K562 (cell line): Measurements from ENCODE around the gene CPE. TPM values are rescaled to one million over a fixed set of nuclear protein-coding genes. Genes with fewer than 3 reads are reported as not detected.

ENCODE experiments used
- ATAC-seq: fragments of 200-7000 bp; cut with Tn5 transposase; 3 replicates; pipeline ENCODE4 v1.9.1; 2020; ENCODE audit warnings: moderate library complexity
- BruUV-seq: library from RNA; stranded (reverse); fragments of 400-500 nt; replicated peaks from 2 replicates; lab custom pipeline; 2021; lab: Mats Ljungman, UMichigan
- CTCF ChIA-PET: fragments of 300-600 bp; formaldehyde crosslinking; extraction: SDS; loops from one replicate; lab custom pipeline; 2021; ENCODE audit warnings: low intra/inter-chr PET ratio; lab: Yijun Ruan, JAX
- POLR2A ChIA-PET: fragments of 300-600, 350-650 bp; sonication (Branson Sonifier 250); formaldehyde crosslinking; extraction: SDS; loops from one replicate; lab custom pipeline; 2021; ENCODE audit warnings: antibody characterized with exemption, inconsistent platforms; lab: Yijun Ruan, JAX
- DNase-seq, 4 experiments: peaks; one replicate each; pipeline versions ENCODE4 v3.0.0 to v3.0.0-alpha.2; 2011 to 2018; ENCODE audit warnings: low spot score in 3 of 4, mixed read lengths in 3 of 4; ENCODE audit errors: extremely low read depth in 1 of 4
- FAIRE-seq: peaks from 2 replicates; lab custom pipeline; 2011; peaks lifted over from hg19 to GRCh38; lab: Jason Lieb, UNC
- H2AFZ ChIP-seq: 2 replicates; pipeline ENCODE4 v1.6.0; 2011; ENCODE audit warnings: low read depth, low read length, control low read depth, inconsistent platforms
- H3K27ac ChIP-seq: fragments of 200-600 bp; 3 replicates; pipeline ENCODE4 v1.8.0; 2011; ENCODE audit warnings: low read depth, mild to moderate bottlenecking, control low read depth, inconsistent platforms, low read length, moderate library complexity, mixed read lengths; ENCODE audit errors: extremely low read depth
- H3K27me3 ChIP-seq, 2 experiments: fragments of 300-600 bp in 1 of 2; 2 replicates in 1 of 2; 3 replicates in 1 of 2; pipeline versions ENCODE4 v1.6.0 to v1.8.0; 2011; ENCODE audit warnings: inconsistent platforms in 2 of 2, low read length in 2 of 2, mild to moderate bottlenecking in 1 of 2, mixed read lengths in 1 of 2, moderate library complexity in 1 of 2; ENCODE audit not compliant: control insufficient read depth in 2 of 2, insufficient read depth in 2 of 2
- H3K36me3 ChIP-seq: fragments of 300-600 bp; 3 replicates; pipeline ENCODE4 v1.8.0; 2011; ENCODE audit warnings: mild to moderate bottlenecking, low read length, inconsistent platforms; ENCODE audit not compliant: control insufficient read depth, insufficient read depth
- H3K4me1 ChIP-seq, 2 experiments: fragments of 200-600 bp in 1 of 2; replicated peaks in 1 of 2; 2 replicates in 1 of 2; 3 replicates in 1 of 2; pipeline versions ENCODE4 v1.5.1 to v1.8.0; 2011; ENCODE audit warnings: inconsistent platforms in 2 of 2, low read length in 2 of 2, mild to moderate bottlenecking in 1 of 2, mixed read lengths in 1 of 2, moderate library complexity in 1 of 2; ENCODE audit not compliant: control insufficient read depth in 2 of 2, insufficient read depth in 2 of 2
- H3K4me2 ChIP-seq: 2 replicates; pipeline ENCODE4 v1.6.1; 2011; ENCODE audit warnings: low read length, control low read depth, inconsistent platforms, mixed read lengths; ENCODE audit not compliant: insufficient read depth
- H3K4me3 ChIP-seq: fragments of 200-600 bp; sonication (generic), shearing (Covaris generic); 2 replicates; pipeline ENCODE4 v1.5.1; 2016; ENCODE audit warnings: control low read depth, inconsistent platforms
- H3K79me2 ChIP-seq: fragments of 200-600 bp; 3 replicates; pipeline ENCODE4 v1.8.0; 2011; ENCODE audit warnings: low read length, inconsistent platforms; ENCODE audit not compliant: control insufficient read depth, insufficient read depth
- H3K9ac ChIP-seq, 2 experiments: 2 replicates each; pipeline versions ENCODE4 v1.6.0 to v1.6.1; 2011; ENCODE audit warnings: low read depth in 2 of 2, low read length in 2 of 2, control low read depth in 1 of 2, inconsistent platforms in 1 of 2, mild to moderate bottlenecking in 1 of 2, mixed read lengths in 1 of 2; ENCODE audit not compliant: insufficient read depth in 1 of 2
- H3K9me1 ChIP-seq: one replicate; pipeline ENCODE4 v1.6.0; 2011; ENCODE audit warnings: inconsistent platforms, mild to moderate bottlenecking, low read length, moderate library complexity; ENCODE audit not compliant: control insufficient read depth, insufficient read depth
- H3K9me3 ChIP-seq: replicated peaks from 2 replicates; pipeline ENCODE4 v1.5.1; 2011; ENCODE audit warnings: low read depth, low read length, inconsistent platforms; ENCODE audit not compliant: control insufficient read depth, insufficient read depth
- H4K20me1 ChIP-seq: replicated peaks from 2 replicates; pipeline ENCODE4 v1.6.1; 2011; ENCODE audit warnings: low read length, inconsistent platforms, mixed read lengths; ENCODE audit not compliant: control insufficient read depth, insufficient read depth
- ETV1 ChIP-seq: fragments of 450-650 bp; conservative IDR thresholded peaks from 2 replicates; pipeline ENCODE4 v1.6.1; 2016; ENCODE audit warnings: missing genetic modification characterization, control low read depth, low read depth, missing compliant biosample characterization
- FOXP4 ChIP-seq: sonication (generic); formaldehyde crosslinking; IDR thresholded peaks from 2 replicates; pipeline ENCODE4 v1.8.0; 2022; ENCODE audit warnings: mild to moderate bottlenecking, missing genetic modification reagents, borderline replicate concordance
- GTF2A2 ChIP-seq: IDR thresholded peaks from 2 replicates; pipeline ENCODE4 v1.6.1; 2016; ENCODE audit warnings: mild to moderate bottlenecking, missing genetic modification characterization, missing compliant biosample characterization
- WGBS: fragments of 100-300 bp; shearing (Covaris generic); methylation state at CpG from one replicate; pipeline ENCODE4 v1.1.6; 2016; ENCODE audit warnings: low coverage, mixed read lengths; ENCODE audit not compliant: insufficient coverage; ENCODE audit errors: missing lambda C conversion rate; 5-methylcytosine and 5-hydroxymethylcytosine counted together
- in situ Hi-C: fragments of 300-500 bp; cut with MboI; formaldehyde crosslinking; loops from 4 replicates; pipeline ENCODE4 v1.15.0; 2018; ENCODE audit warnings: inconsistent platforms, mixed read lengths
- intact Hi-C: fragments of 100-400 bp; cut with micrococcal nuclease; formaldehyde crosslinking; loops from 2 replicates; pipeline ENCODE4 v1.14.2; 2022
- polyA plus RNA-seq, 8 experiments: library from polyadenylated mRNA; depleted of rRNA in 4 of 8; stranded (reverse) in 5 of 8; unstranded in 3 of 8; fragments of >200 nt; fragmentation: Nextera tagmentation in 2 of 8; fragmentation: Illumina TruSeq in 1 of 8; extraction: Ambion mirVana in 2 of 8; extraction: Trizol in 1 of 8; gene quantifications; 2 replicates each; pipeline versions ENCODE4 v1.2.1 to v1.2.3, GENCODE V29; 2011 to 2014; ENCODE audit warnings: inconsistent platforms in 1 of 8, missing spikeins in 1 of 8
- total RNA-seq, 7 experiments: library from RNA; depleted of rRNA in 6 of 7; stranded (reverse); fragments of >200 nt in 6 of 7; fragmentation: Illumina TruSeq in 2 of 7; extraction: Trizol in 2 of 7; gene quantifications; 2 replicates each; pipeline versions ENCODE4 v1.2.1 to v1.2.3, GENCODE V29; 2011 to 2021; ENCODE audit warnings: low replicate concordance in 1 of 7

The CPE gene
- total and polyA plus RNA-seq, 9 of the 15 experiments (the other 6 are each of a cell fraction or from before 2014, with no cell fraction given): 0.04 to 0.16 (median 0.06) TPM; not detected in 4

GRCh38 chr4:165381821-165382373 lies 3.1 kb downstream of the CPE start:
- ATAC-seq (no peak), DNase-seq (no peak), FAIRE-seq (no peak)
- no peaks in the 10 kb centered on the region for H3K36me3 ChIP-seq
- H3K9me1 ChIP-seq: no peaks in the 10 kb centered on the region
- TF ChIP-seq GTF2A2: no peak
- no peak for TF ChIP-seq ETV1 (tag)
- no peak for TF ChIP-seq FOXP4
- no peak overlapping the region for H3K27ac ChIP-seq
- in situ Hi-C loops: no loop called here
- no peak overlapping the region for H3K4me2 ChIP-seq
- no peak overlapping the region for H2AFZ ChIP-seq
- CTCF ChIA-PET: no interaction called here
- peaks cover 0 to 7% of the 10 kb centered on the region in 2 experiments; a peak in 2 of 5 replicates for H3K4me1 ChIP-seq
- POLR2A ChIA-PET: no interaction called here
- no peaks in the 10 kb centered on the region for H3K9me3 ChIP-seq
- no peaks in the 10 kb centered on the region for H3K79me2 ChIP-seq
- no peak overlapping the region for H3K9ac ChIP-seq
- H3K27me3 ChIP-seq: peaks cover 0 to 7% of the 10 kb centered on the region in 2 experiments; a peak in 2 of 5 replicates
- no peak overlapping the region for H3K4me3 ChIP-seq
- WGBS: 0% methylated on average over 3 of the region's 3 CpGs
- intact Hi-C loops: no loop called here
- no TSS peak for BruUV-seq
- H4K20me1 ChIP-seq: no peaks in the 10 kb centered on the region
